Stimulated activated CD4-positive, alpha-beta T cell treated with anti-CD3 and anti-CD28 coated beads, Interleukin-4, amount 100 ng/mL, for 4 hours (primary cell): Measurements from ENCODE around the gene CADM1.

Source experiments
- DNase-seq, 2 experiments: peaks; one replicate each; pipeline ENCODE4 v3.0.0-alpha.2; 2020

Gene CADM1

DNA sequence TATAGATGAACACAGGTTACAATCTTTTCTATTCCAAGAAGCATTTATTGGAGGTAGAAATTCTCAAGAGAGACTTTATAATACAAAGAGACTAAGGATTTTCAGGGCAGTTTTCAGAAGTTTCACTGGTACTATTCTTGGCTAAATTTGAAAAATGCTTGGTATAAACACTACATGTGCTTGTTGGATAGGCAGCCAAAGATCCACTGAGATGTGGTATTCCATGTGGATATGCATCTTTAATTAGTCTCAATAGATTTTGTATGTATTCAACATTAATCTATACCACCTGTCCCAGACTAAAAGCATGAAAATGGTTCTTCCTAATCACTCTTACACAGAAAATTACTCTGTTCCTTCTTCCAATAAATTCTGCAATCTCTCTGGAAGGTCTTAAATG, 232.6 kb downstream of the CADM1 start:
- no peak for DNase-seq

- no peak for DNase-seq
Measured at GRCh38 chr11:115269191-115269950, 234.8 kb downstream of the CADM1 start.

- DNase-seq = no peak
Measured at GRCh38 chr11:115267871-115268270, 236.3 kb downstream of the CADM1 start.

DNA sequence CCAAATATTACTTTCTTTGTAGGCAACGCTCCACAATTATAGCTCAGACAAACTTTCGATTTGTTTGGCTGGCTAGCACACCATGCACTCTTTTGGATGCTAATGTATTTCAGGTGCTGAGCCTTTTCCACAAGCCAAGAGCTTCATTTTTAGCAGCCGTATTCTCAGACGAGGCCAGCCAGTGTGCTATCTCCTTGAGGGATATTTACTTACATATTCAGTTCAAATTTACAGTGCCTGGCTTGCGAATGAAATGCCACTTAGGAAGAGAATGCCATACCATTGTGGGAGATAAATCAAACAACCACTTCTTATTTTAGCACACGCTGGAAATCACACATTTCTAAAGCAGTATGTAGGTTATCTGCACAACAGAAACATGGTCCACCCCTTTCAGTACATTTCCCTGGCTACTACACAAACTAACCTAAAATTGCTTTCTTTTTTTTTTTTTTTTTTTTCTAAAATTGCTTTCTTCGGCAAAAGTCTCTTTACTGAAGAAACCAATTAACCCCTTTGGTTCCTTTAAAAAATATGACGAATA, 236.9 kb downstream of the CADM1 start:
- no peak for DNase-seq

GRCh38 chr11:115266066-115266639, 238.1 kb downstream of the CADM1 start:
- DNase-seq = no peak

- DNase-seq = no peak
Measured at GRCh38 chr11:115263799-115264656, 240.2 kb downstream of the CADM1 start.

GRCh38 chr11:115258216-115258615, 246.0 kb downstream of the CADM1 start:
- no peak for DNase-seq

DNA sequence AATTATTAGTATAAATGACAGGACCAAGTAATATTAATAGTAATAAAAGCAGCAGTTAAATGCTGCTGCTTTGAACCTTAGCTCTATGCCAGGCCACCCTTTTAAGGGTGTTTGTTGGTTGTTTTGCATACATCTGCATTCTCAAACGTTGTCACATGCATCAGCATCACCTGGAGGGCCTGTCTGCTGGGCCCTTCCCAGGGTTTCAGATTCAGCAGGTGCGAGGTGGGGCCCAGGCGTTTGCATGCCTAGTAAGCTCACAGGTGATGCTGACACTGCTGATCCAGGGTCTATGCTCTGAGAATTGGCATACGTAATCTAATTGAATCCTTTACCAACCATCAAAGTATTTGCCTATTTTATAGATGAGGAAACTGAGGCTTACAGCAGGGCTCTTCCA, 246.5 kb downstream of the CADM1 start:
- DNase-seq = no peak

- DNase-seq = no peak
Measured at GRCh38 chr11:115257270-115257669, 246.9 kb downstream of the CADM1 start.

DNA sequence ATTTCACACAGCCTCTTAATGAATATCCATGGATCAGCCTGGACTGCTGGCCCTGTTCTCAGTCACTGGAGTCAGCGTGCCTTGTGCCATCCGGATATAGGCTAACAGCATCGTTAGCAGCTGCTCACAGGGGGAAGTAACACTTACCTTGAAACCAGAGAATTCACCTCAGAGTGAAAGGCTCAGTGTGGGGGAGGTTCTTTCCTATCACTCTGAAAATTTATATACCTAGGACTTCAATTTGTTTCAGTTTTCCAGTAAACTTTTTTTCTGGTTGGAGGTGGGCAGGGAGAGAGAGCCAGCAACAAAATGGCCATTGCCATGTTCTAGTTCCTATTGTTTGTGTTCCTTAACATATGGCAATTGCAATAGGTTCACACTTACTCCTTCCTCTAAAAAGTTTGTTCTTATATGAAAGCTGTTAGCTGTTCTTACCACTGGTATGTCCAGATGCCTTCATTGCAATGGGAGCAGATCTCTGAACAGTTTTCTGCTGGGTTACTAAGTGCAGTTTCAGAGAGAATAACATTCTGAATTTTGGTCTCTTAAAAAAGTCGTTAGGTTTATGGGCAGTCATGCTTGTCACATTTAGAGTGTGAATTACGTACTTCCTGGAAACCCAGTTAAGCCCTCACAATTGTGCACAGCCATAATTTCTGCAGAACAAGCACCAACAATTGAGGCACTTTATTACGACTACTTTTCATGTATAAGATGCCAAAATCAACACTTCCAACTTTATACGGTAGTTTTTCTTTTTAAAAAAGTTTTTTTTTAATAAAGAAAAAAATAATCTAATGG, 247.6 kb downstream of the CADM1 start:
- DNase-seq = no peak

DNA sequence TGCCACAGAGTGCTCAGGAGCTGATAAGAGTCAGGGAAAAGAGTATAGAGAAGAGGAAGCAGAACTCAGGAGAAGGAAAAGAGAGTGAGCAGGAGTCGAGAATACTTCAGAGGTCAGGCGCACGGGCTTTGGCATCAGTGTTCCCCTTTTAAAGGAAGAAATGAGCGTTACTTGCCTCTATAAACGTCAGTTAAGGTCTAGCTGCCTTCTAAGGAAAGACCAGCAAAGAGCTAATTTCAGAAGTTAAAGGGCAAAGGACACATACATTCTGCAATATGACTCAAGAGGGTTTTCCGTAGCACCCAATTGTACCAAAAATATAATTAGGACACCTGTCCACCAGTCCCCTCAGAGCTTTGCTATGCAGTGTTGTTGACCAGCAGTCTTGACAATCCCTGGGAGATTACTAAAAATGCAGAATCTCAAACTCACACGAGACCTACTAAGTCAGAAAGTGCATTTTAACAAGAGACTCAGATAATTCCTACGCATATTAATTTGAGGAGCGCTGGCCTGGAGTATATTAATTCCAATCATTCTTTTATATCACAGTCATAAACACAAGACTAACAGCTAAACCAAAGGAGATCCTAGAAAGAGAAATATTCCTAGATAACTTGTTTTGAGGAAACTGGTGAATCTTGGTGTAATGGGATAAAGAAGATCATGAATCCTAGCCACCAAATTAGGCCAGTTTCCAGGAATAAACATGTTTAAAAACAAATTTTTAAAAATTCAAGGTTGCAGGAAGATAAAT, 249.0 kb downstream of the CADM1 start:
- DNase-seq = no peak

DNA sequence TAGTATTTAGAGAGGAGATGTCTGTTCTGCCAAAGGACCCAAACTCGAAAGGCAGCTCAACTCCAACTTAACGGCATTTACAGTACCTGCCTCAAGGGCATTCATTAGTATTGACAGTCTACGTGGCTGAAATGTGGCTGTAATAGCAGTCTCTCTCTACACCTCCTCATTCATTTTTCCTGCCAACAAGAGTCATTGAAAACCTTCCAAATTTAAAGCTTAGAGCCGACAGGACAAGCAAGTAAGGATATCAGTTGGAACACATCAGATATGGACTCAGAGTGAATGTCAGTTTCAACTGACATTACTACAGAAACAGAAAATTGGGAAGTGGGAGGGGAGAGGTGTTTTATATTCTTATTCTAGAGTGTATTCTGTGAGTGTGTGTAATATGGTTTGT, 253.1 kb downstream of the CADM1 start:
- DNase-seq = no peak

DNA sequence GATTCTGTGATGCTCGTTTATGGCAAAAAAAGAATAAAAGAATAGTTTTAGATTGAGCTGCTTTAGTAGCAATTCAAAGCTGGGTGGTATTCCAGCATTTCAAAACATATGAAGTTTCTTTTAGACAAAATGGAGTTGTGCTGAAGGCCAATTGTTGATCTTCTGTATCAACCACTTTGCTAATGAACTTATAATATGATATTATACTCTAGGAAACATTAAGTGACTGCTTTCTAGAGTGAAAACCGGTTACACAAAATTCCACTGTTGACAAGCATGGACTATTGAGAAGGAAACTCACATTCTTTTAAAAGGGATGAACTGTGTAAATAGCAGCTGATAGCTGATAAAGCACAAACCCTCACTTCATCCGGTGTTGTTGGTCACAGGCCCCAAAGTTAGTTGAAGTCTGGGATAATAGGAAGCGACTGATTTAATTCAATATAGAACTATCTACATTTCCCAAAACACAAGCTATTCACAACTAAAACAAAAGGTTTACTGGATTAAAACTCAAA, 255.1 kb downstream of the CADM1 start:
- DNase-seq = no peak

DNA sequence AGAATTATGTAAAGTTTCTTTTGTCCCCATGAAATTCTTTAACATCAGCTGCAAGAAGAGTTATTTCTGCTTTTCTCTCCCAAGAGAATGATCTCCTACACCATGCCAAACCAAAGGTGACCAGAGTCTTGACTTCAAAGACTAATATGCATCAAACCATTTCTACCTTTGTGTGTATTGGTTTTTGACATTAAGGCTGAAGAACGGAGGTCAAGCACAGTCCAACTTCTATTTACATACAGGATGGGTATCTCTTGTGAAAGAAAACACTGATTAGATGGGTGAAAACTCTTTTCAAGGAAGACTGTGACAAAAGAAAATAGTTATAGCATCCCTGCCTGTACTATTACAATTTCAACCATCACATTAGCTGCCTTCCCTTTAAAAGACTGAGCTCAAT, 256.3 kb downstream of the CADM1 start:
- DNase-seq = no peak

DNA sequence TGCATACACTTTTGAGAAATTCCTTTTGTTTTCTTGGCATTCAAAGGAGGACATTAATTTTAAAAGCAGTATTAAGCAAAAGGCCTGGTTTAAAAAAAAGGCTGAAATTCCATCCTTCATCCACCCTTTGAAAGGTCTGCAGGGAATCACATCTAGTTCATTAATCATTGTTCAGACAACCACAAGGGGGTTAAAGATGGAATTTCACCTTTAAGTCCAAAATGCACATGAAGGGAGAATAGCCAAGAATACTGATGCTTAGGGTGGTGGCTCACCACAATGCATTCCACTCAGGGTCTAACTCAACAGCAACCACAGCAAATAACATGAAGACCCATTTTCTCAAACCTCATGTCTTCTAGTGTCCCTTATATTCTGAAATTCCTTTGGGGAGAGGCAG, 256.9 kb downstream of the CADM1 start:
- no peak for DNase-seq

DNA sequence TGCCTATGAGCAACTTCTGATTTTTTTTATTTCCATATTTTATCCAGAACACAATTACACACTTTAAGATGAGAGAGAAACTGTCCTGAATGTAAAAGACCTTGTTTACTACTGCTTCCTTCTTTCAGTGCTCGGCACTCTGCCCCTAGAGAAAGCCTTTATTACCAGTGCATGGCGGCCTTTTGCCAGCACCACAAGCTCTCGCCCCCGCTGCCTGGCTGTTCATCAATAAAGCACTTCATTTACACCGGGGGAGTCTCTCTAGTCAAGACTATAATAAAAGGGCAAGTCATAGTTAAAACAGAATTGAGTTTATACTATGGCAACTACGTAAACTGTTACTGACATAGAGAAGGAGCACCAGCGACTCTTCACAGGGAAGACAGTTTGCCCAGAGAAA, 259.5 kb downstream of the CADM1 start:
- DNase-seq = no peak

- no peak for DNase-seq
Measured at GRCh38 chr11:115244296-115244695, 259.9 kb downstream of the CADM1 start.

GRCh38 chr11:115242982-115243381, 261.2 kb downstream of the CADM1 start:
- no peak for DNase-seq

DNA sequence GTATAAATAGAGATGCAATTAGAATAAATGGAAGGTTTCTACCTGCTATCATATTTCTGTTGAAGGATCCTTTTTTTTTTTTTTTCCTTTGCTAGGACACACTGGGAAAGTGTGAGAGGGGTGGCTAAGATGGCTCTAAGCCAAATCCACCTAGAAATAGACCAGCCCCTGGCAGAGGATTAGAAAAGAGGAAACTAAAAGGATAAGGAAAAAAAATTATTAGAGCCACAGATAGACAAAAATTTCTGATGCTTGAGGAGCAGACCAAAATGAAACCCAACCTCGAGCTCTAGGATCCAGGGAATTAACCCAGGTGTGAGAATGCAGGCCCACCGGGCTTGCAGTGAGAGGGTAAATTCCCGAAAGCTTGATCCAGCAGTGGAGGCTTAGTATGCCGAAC, 262.3 kb downstream of the CADM1 start:
- no peak for DNase-seq

DNA sequence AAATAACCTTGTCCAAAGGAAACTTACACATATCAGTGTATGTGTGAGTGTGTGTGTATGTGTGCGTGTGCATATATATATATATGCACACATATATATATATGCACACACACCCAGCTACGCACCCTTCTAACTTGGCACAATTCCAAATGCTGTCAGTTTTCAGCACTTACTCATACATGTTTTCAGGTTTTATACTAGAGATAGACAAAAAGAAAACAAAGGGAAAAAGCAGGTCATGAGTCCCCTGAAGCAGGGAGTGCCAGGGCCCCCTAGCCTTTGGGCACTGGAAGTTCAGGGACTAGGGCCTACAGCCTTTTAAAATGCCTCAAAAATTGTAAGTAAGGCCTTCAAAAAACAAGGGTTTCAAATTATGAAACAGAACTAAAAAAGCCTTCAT, 265.4 kb downstream of the CADM1 start:
- DNase-seq = no peak

DNA sequence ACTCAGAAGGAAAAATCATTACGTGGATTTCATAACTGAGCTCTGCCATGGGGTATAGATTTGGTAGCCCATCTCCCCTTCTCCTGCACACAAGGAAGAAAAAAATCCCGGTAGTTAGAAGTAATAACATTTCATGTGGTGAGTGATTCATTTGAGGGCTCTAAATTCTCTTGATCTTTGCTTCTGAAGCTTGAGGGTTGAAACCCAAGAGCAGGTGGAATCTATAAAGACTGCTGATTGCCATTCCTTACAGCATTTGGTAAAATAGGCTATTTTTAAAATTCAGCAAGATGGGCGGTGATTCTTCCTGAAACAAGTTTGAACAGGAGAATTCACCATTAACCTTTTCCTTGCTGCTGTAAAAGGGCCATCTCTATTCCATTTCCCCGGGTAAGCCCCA, 266.1 kb downstream of the CADM1 start:
- no peak for DNase-seq

DNA sequence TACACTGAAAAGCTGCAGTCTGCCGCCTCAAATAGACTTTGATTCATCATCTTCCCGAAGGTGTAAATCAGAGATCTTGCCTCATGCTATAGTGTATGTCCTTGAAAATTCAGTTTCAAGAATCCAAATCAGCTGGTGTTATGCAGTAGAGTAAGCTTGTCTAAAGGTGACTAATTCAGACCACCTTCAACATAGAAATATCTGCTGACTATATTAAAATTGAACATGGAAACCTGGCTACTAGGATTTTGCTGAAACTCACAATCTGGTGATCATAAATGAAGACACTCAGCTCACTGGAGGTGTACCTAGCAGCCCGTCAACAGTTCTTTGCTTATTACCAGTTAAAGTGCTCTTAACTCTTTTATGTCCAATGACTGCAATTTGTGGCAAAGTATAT, 266.6 kb downstream of the CADM1 start:
- no peak for DNase-seq
